Stomach (tissue), 9 donors: ENCODE results near the gene POC1B. TPM values are rescaled to one million over a fixed set of nuclear protein-coding genes. Genes with fewer than 3 reads are reported as not detected.

Source experiments
- DNase-seq, 2 donors: peaks; one replicate each; pipeline versions ENCODE4 v3.0.0 to v3.0.0-alpha.2; 2013 to 2019
- H3K27ac ChIP-seq, 5 donors: fragments of 200-600 bp in 4 of 5; sonication (generic) in 4 of 5; one replicate each; pipeline ENCODE4 v1.5.1; 2013 to 2019; ENCODE audit warnings: mild to moderate bottlenecking in 1 of 5, moderate library complexity in 1 of 5
- H3K27me3 ChIP-seq, 3 donors: fragments of 200-600 bp; sonication (generic); one replicate each; pipeline ENCODE4 v1.5.1; 2017 to 2019; ENCODE audit warnings: mixed run types in 1 of 3
- H3K36me3 ChIP-seq, 4 donors: fragments of 200-600 bp; sonication (generic); 1 replicate in 3 of 4; 2 replicates in 1 of 4; pipeline ENCODE4 v1.5.1; 2016 to 2019
- H3K4me1 ChIP-seq, 4 donors: fragments of 200-600 bp; sonication (generic); one replicate each; pipeline ENCODE4 v1.5.1; 2016 to 2019
- H3K4me3 ChIP-seq, 4 donors: fragments of 200-600 bp; sonication (generic) in 3 of 4; one replicate each; pipeline ENCODE4 v1.5.1; 2016 to 2019; ENCODE audit warnings: mild to moderate bottlenecking in 1 of 4
- H3K9me3 ChIP-seq, 4 donors: fragments of 200-600 bp; sonication (generic); one replicate each; pipeline ENCODE4 v1.5.1; 2016 to 2019
- CTCF ChIP-seq, 7 experiments: fragments of 450-650 bp in 4 of 7; fragments of 200-600 bp in 3 of 7; sonication (generic) in 3 of 7; IDR thresholded peaks; one replicate each; pipeline ENCODE4 v1.5.1; 2016 to 2019; ENCODE audit warnings: antibody characterized with exemption in 7 of 7, control low read depth in 2 of 7, mild to moderate bottlenecking in 1 of 7
- EP300 ChIP-seq: sonication (generic); formaldehyde crosslinking; IDR thresholded peaks from one replicate; pipeline ENCODE4 v1.6.1; 2017; ENCODE audit warnings: antibody characterized with exemption
- POLR2A ChIP-seq, 4 donors: fragments of 450-650 bp; IDR thresholded peaks; one replicate each; pipeline ENCODE4 v1.6.1; 2016; ENCODE audit warnings: antibody characterized with exemption in 4 of 4, control low read depth in 2 of 4, mild to moderate bottlenecking in 1 of 4, moderate library complexity in 1 of 4
- POLR2AphosphoS5 ChIP-seq, 3 donors: sonication (generic); formaldehyde crosslinking; IDR thresholded peaks; one replicate each; pipeline ENCODE4 v1.6.1; 2016; ENCODE audit warnings: antibody characterized with exemption in 3 of 3
- WGBS, 5 donors: extraction: QIAGEN DNeasy Blood & Tissue Kit in 3 of 5; methylation state at CpG; one replicate each; pipeline versions ENCODE4 v1.1.5 to v1.1.7; 2013 to 2018; 5-methylcytosine and 5-hydroxymethylcytosine counted together
- intact Hi-C: fragments of 100-400 bp; cut with DNase I; formaldehyde crosslinking; loops from one replicate; pipeline ENCODE4 v1.15.1; 2023; ENCODE audit warnings: low total_unique reads
- polyA plus RNA-seq, 3 donors: library from polyadenylated mRNA; stranded (reverse); fragments of 200-250 nt; gene quantifications; one replicate each; pipeline ENCODE4 v1.2.3, GENCODE V29; 2013
- total RNA-seq, 5 donors: library from RNA; depleted of rRNA; stranded (reverse); fragments of >200 nt; gene quantifications; one replicate each; pipeline versions ENCODE4 v1.1.0 to v1.2.3, GENCODE V29; 2014 to 2016
- donor health status: healthy with polysubstance abuse.
- donor health status: Bipolar disorder and iron deficiency.
- donor health status: healthy.

Gene POC1B
- total and polyA plus RNA-seq, 8 donors: 1.7 to 68.3 (median 18.3) TPM

GRCh38 chr12:89514751-89515150 lies 11.1 kb downstream of the POC1B start:
- no peaks in the 10 kb centered on the region for H3K9me3 ChIP-seq
- H3K36me3 ChIP-seq: no peaks in the 10 kb centered on the region
- 63 to 95% (median 82%) methylated on average over 1 of the region's 1 CpG for WGBS, 5 donors
- TF ChIP-seq POLR2AphosphoS5 (IDR thresholded peaks at IDR 0.05) (no peak), CTCF (IDR thresholded peaks at IDR 0.05) (no peak), POLR2A (IDR thresholded peaks at IDR 0.05) (no peak), EP300 (no peak)
- H3K27ac ChIP-seq: no peak overlapping the region
- H3K4me1 ChIP-seq: peaks cover 4 to 26% (median 10%) of the 10 kb centered on the region in 4 donors
- no peak overlapping the region for H3K4me3 ChIP-seq
- no peak for DNase-seq
- intact Hi-C loops: no loop called here
- no peaks in the 10 kb centered on the region for H3K27me3 ChIP-seq

- no peak for TF ChIP-seq POLR2AphosphoS5 (IDR thresholded peaks at IDR 0.05)
- TF ChIP-seq CTCF (IDR thresholded peaks at IDR 0.05): no peak
- no peak for TF ChIP-seq EP300
- TF ChIP-seq POLR2A (IDR thresholded peaks at IDR 0.05): no peak
- Histone ChIP-seq H3K27ac (no peak overlapping the region), H3K4me1 (peaks cover 4 to 14% (median 8%) of the 10 kb centered on the region in 4 donors), H3K9me3 (no peaks in the 10 kb centered on the region), H3K27me3 (no peaks in the 10 kb centered on the region), H3K4me3 (no peak overlapping the region), H3K36me3 (no peaks in the 10 kb centered on the region)
- intact Hi-C loops: no loop called here
- no peak for DNase-seq
- WGBS, 5 donors: 76 to 94% (median 89%) methylated on average over 4 of the region's 4 CpGs
These were observed 12.3 kb downstream of the POC1B start for GRCh38 chr12:89513544-89513943.

- peak overlapping the region; percentile 41 to 75 (median 74) for H3K27ac ChIP-seq
- peak; percentile 48 to 73 for DNase-seq
- TF ChIP-seq EP300 (no peak), CTCF (IDR thresholded peaks at IDR 0.05) (no peak), POLR2AphosphoS5 (IDR thresholded peaks at IDR 0.05) (peak in 2 of 3 donors; percentile 51 to 55)
- no peaks in the 10 kb centered on the region for H3K27me3 ChIP-seq
- no peaks in the 10 kb centered on the region for H3K9me3 ChIP-seq
- H3K36me3 ChIP-seq: no peaks in the 10 kb centered on the region
- H3K4me1 ChIP-seq: peaks cover 3 to 34% (median 15%) of the 10 kb centered on the region in 4 donors
- no peak overlapping the region for H3K4me3 ChIP-seq
- WGBS, 5 donors: 36 to 58% (median 43%) methylated on average over 9 of the region's 9 CpGs
- intact Hi-C loops: no loop called here
These were observed 18.6 kb downstream of the POC1B start for GRCh38 chr12:89507015-89507824.

- DNase-seq: no peak
- Histone ChIP-seq H3K9me3 (no peaks in the 10 kb centered on the region), H3K27me3 (no peaks in the 10 kb centered on the region), H3K36me3 (no peaks in the 10 kb centered on the region), H3K4me3 (no peak overlapping the region), H3K4me1 (peaks cover 3 to 30% (median 15%) of the 10 kb centered on the region in 4 donors), H3K27ac (peak overlapping the region in 3 of 5 donors; percentile 64 to 75 (median 74))
- WGBS, 5 donors: 0 to 100% (median 56%) methylated on average over 1 of the region's 1 CpG
- intact Hi-C loops: no loop called here
- no peak for TF ChIP-seq POLR2AphosphoS5 (IDR thresholded peaks at IDR 0.05)
- no peak for TF ChIP-seq POLR2A (IDR thresholded peaks at IDR 0.05)
- TF ChIP-seq CTCF (IDR thresholded peaks at IDR 0.05): no peak
- no peak for TF ChIP-seq EP300
These were observed 19.8 kb downstream of the POC1B start for GRCh38 chr12:89506050-89506449.
